SK-N-MC (cell line): Measurements from ENCODE around the gene ZNF227.

Experiments used
- EZH2 ChIP-seq: fragments of 200-600 bp; sonication (generic); IDR thresholded peaks from one replicate; pipeline ENCODE4 v1.6.1; 2017; ENCODE audit warnings: antibody characterized with exemption
- POLR2AphosphoS5 ChIP-seq: IDR thresholded peaks from 2 replicates; pipeline ENCODE4 v1.6.1; 2012; ENCODE audit warnings: mild to moderate bottlenecking, low read depth, low read length, borderline replicate concordance

GRCh38 chr19:44254496-44254895 lies 42.2 kb downstream of the ZNF227 start:
- no peak for TF ChIP-seq EZH2
- TF ChIP-seq POLR2AphosphoS5: no peak
